A549 (cell line): ENCODE data around the gene OGA. TPM values are rescaled to one million over a fixed set of nuclear protein-coding genes. Genes with fewer than 3 reads are reported as not detected.

ENCODE experiments used
- ATAC-seq, 2 experiments: fragments of 200-7000 bp in 1 of 2; fragments of >200 bp in 1 of 2; cut with Nextera tagmentation in 1 of 2; cut with Tn5 transposase in 1 of 2; 3 replicates each; pipeline versions ENCODE4 v1.8.0 to v1.9.1; 2018 to 2020; ENCODE audit warnings: mild to moderate bottlenecking in 1 of 2, moderate library complexity in 1 of 2
- CTCF ChIA-PET: fragments of 300-600 bp; sonication (Branson Sonifier 250); formaldehyde crosslinking; extraction: SDS; loops from one replicate; lab custom pipeline; 2021; ENCODE audit warnings: antibody characterized with exemption, inconsistent platforms; lab: Yijun Ruan, JAX
- POLR2A ChIA-PET: fragments of 350-600 bp; formaldehyde crosslinking; extraction: SDS; loops from one replicate; lab custom pipeline; 2021; ENCODE audit warnings: antibody characterized with exemption, inconsistent platforms; lab: Yijun Ruan, JAX
- DNase-seq, 2 experiments: peaks; one replicate each; pipeline versions ENCODE4 v3.0.0 to v3.0.0-alpha.2; 2011 to 2016; ENCODE audit warnings: low read depth in 1 of 2, low spot score in 1 of 2
- FAIRE-seq: peaks from 2 replicates; lab custom pipeline; 2011; peaks lifted over from hg19 to GRCh38; lab: Jason Lieb, UNC
- H3K27ac ChIP-seq, 2 experiments: fragments of >200 bp; sonication (Bioruptor Twin); formaldehyde crosslinking; 3 replicates each; pipeline ENCODE4 v1.5.1; 2016 to 2017
- H3K4me1 ChIP-seq: fragments of >200 bp; sonication (Bioruptor Twin); formaldehyde crosslinking; 3 replicates; pipeline ENCODE4 v1.6.1; 2016
- H3K4me2 ChIP-seq: fragments of >200 bp; sonication (Bioruptor Twin); formaldehyde crosslinking; 3 replicates; pipeline ENCODE4 v1.6.1; 2016
- H3K4me3 ChIP-seq: fragments of >200 bp; sonication (Bioruptor Twin); formaldehyde crosslinking; 3 replicates; pipeline ENCODE4 v1.5.1; 2016
- H3K9me3 ChIP-seq: fragments of >200 bp; sonication (Bioruptor Twin); formaldehyde crosslinking; 3 replicates; pipeline ENCODE4 v1.6.1; 2016
- BHLHE40 ChIP-seq: IDR thresholded peaks from 2 replicates; pipeline ENCODE4 v1.6.1; 2012; ENCODE audit warnings: low read depth, low read length, inconsistent platforms
- CBX8 ChIP-seq: fragments of 200-600 bp; sonication (generic); IDR thresholded peaks from 2 replicates; pipeline ENCODE4 v1.6.1; 2016
- CHD4 ChIP-seq: fragments of 200-600 bp; sonication (generic); IDR thresholded peaks from 2 replicates; pipeline ENCODE4 v1.6.1; 2016; ENCODE audit warnings: antibody characterized with exemption, mild to moderate bottlenecking, borderline replicate concordance
- ESRRA ChIP-seq: fragments of 150-350 bp; IDR thresholded peaks from 2 replicates; pipeline ENCODE4 v1.6.1; 2014; ENCODE audit warnings: mild to moderate bottlenecking, low read length, borderline replicate concordance
- GATA3 ChIP-seq: IDR thresholded peaks from 2 replicates; pipeline ENCODE4 v1.6.1; 2012; ENCODE audit warnings: borderline replicate concordance
- JUN ChIP-seq, 2 experiments: fragments of >200 bp; sonication (Bioruptor Twin); formaldehyde crosslinking; IDR thresholded peaks; 2 replicates in 1 of 2; 3 replicates in 1 of 2; pipeline ENCODE4 v1.6.1; 2016 to 2017
- KDM1A ChIP-seq: fragments of 200-600 bp; sonication (generic); IDR thresholded peaks from 2 replicates; pipeline ENCODE4 v1.6.1; 2016; ENCODE audit warnings: low read depth, mild to moderate bottlenecking
- MAZ ChIP-seq: fragments of 150-350 bp; IDR thresholded peaks from 2 replicates; pipeline ENCODE4 v1.6.1; 2014; ENCODE audit warnings: antibody characterized with exemption, low read depth, low read length, borderline replicate concordance
- POLR2AphosphoS2 ChIP-seq: conservative IDR thresholded peaks from 2 replicates; pipeline ENCODE4 v1.6.1; 2012; ENCODE audit warnings: low read length, improper control_type of control experiment, inconsistent platforms
- RAD21 ChIP-seq, 2 experiments: fragments of >200 bp in 1 of 2; sonication (Bioruptor Twin) in 1 of 2; formaldehyde crosslinking in 1 of 2; IDR thresholded peaks in 1 of 2; conservative IDR thresholded peaks in 1 of 2; 2 replicates in 1 of 2; 3 replicates in 1 of 2; pipeline ENCODE4 v1.6.1; 2012 to 2018; ENCODE audit warnings: inconsistent platforms in 1 of 2
- RFX5 ChIP-seq: fragments of 450-650 bp; IDR thresholded peaks from 2 replicates; pipeline ENCODE4 v1.7.1; 2014; ENCODE audit warnings: antibody characterized with exemption, mild to moderate bottlenecking, moderate library complexity
- RNF2 ChIP-seq: fragments of 200-600 bp; sonication (generic); IDR thresholded peaks from 2 replicates; pipeline ENCODE4 v1.6.1; 2016; ENCODE audit warnings: low read depth, mild to moderate bottlenecking, antibody characterized with exemption, moderate library complexity, borderline replicate concordance
- WGBS: methylation state at CpG from one replicate; pipeline ENCODE4 v1.1.6; 2017; ENCODE audit errors: missing lambda C conversion rate; 5-methylcytosine and 5-hydroxymethylcytosine counted together
- polyA plus RNA-seq, 4 experiments: library from polyadenylated mRNA; depleted of rRNA in 3 of 4; stranded (reverse); fragments of >200 nt; fragmentation: RNase III in 1 of 4; extraction: RNeasy Plus Mini Kit Qiagen cat#74134 plus additional on column Dnase treatment in 1 of 4; gene quantifications; 2 replicates in 3 of 4; 3 replicates in 1 of 4; pipeline ENCODE4 v1.2.3, GENCODE V29; 2011 to 2017
- TF ChIP-seq, protein P1 (sequence below): fragments of 200-600 bp; sonication (generic); IDR thresholded peaks from 2 replicates; pipeline ENCODE4 v1.6.1; 2016; ENCODE audit warnings: antibody characterized with exemption, mild to moderate bottlenecking, moderate library complexity
- TF ChIP-seq, protein P2 (sequence below): IDR thresholded peaks from 2 replicates; pipeline ENCODE4 v1.6.1; 2012
- TF ChIP-seq, protein P3 (sequence below): fragments of 250-450 bp; sonication (Bioruptor Pico); IDR thresholded peaks from 2 replicates; pipeline ENCODE4 v1.5.0; 2021; ENCODE audit warnings: mild to moderate bottlenecking, moderate library complexity, borderline replicate concordance
- TF ChIP-seq, protein P4 (sequence below): fragments of >200 bp; sonication (Bioruptor Twin); formaldehyde crosslinking; IDR thresholded peaks from 2 replicates; pipeline ENCODE4 v1.6.1; 2016
- TF ChIP-seq, protein P5 (sequence below): fragments of 450-650 bp; IDR thresholded peaks from 2 replicates; pipeline ENCODE4 v1.6.1; 2014; ENCODE audit warnings: antibody characterized with exemption
- TF ChIP-seq, protein P6 (sequence below): fragments of >200 bp; sonication (Bioruptor Twin); formaldehyde crosslinking; IDR thresholded peaks from 3 replicates; pipeline ENCODE4 v1.6.1; 2016

Gene OGA
- polyA plus RNA-seq, 2 of the 4 experiments (the other 2 are of a cell fraction): 40.3 to 79.1 TPM

DNA sequence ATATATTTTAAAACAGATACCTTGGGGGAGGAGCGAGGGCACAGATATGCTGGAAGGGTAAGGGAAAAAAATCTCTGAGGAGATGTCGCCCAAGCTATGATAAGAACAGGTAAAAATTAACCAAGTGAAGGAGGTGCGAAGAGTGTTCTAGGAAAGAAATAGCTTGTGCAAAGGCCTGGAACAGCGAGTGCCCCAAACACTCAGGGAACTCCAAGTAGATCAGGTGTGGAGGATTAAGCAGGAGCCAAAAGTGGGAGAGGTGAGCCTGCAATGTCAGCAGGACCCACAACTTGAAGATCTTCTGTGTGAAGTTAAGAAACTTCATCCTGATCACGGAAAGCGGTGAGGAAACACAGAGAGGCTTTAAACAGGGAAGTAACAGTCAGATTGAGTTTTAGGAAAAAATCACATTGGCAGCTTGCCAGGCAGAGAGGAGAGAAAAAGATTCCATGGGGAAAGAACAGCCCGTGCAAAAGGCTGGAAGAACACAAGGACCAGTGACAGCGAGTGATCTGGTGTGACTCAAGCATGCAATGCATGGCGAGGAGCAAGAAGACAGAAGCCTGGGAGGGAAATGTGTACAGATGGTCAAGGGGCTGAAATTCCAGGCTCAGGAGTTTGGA lies 73.1 kb downstream of the OGA start:
- ChIA-PET CTCF (interaction anchor here (1.0 kb wide), 1 partner anchor 13 kb away, joined by 3 read pairs; no protein-coding TSS in a partner anchor), POLR2A (no interaction called here)
- WGBS: 80% methylated on average over 9 of the region's 9 CpGs
- DNase-seq (no peak), FAIRE-seq (no peak), ATAC-seq (no peak)
- Histone ChIP-seq H3K4me3 (no peak overlapping the region), H3K4me2 (no peak overlapping the region), H3K4me1 (no peaks in the 10 kb centered on the region), H3K27ac (no peak overlapping the region), H3K9me3 (no peaks in the 10 kb centered on the region)
- TF ChIP-seq ESRRA (no peak), RNF2 (no peak), BHLHE40 (no peak), GATA3 (no peak), CBX8 (no peak), CHD4 (no peak), JUN (IDR thresholded peaks at IDR 0.05) (no peak), RFX5 (no peak), KDM1A (no peak), RAD21 (conservative IDR thresholded peaks at IDR 0.05 in 1 of 2, IDR thresholded peaks at IDR 0.05 in 1 of 2) (no peak)
- TF ChIP-seq, protein P1, sequence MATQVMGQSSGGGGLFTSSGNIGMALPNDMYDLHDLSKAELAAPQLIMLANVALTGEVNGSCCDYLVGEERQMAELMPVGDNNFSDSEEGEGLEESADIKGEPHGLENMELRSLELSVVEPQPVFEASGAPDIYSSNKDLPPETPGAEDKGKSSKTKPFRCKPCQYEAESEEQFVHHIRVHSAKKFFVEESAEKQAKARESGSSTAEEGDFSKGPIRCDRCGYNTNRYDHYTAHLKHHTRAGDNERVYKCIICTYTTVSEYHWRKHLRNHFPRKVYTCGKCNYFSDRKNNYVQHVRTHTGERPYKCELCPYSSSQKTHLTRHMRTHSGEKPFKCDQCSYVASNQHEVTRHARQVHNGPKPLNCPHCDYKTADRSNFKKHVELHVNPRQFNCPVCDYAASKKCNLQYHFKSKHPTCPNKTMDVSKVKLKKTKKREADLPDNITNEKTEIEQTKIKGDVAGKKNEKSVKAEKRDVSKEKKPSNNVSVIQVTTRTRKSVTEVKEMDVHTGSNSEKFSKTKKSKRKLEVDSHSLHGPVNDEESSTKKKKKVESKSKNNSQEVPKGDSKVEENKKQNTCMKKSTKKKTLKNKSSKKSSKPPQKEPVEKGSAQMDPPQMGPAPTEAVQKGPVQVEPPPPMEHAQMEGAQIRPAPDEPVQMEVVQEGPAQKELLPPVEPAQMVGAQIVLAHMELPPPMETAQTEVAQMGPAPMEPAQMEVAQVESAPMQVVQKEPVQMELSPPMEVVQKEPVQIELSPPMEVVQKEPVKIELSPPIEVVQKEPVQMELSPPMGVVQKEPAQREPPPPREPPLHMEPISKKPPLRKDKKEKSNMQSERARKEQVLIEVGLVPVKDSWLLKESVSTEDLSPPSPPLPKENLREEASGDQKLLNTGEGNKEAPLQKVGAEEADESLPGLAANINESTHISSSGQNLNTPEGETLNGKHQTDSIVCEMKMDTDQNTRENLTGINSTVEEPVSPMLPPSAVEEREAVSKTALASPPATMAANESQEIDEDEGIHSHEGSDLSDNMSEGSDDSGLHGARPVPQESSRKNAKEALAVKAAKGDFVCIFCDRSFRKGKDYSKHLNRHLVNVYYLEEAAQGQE: no peak
- TF ChIP-seq, protein P2, sequence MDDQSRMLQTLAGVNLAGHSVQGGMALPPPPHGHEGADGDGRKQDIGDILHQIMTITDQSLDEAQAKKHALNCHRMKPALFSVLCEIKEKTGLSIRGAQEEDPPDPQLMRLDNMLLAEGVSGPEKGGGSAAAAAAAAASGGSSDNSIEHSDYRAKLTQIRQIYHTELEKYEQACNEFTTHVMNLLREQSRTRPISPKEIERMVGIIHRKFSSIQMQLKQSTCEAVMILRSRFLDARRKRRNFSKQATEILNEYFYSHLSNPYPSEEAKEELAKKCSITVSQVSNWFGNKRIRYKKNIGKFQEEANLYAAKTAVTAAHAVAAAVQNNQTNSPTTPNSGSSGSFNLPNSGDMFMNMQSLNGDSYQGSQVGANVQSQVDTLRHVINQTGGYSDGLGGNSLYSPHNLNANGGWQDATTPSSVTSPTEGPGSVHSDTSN: no peak
- TF ChIP-seq, protein P3, sequence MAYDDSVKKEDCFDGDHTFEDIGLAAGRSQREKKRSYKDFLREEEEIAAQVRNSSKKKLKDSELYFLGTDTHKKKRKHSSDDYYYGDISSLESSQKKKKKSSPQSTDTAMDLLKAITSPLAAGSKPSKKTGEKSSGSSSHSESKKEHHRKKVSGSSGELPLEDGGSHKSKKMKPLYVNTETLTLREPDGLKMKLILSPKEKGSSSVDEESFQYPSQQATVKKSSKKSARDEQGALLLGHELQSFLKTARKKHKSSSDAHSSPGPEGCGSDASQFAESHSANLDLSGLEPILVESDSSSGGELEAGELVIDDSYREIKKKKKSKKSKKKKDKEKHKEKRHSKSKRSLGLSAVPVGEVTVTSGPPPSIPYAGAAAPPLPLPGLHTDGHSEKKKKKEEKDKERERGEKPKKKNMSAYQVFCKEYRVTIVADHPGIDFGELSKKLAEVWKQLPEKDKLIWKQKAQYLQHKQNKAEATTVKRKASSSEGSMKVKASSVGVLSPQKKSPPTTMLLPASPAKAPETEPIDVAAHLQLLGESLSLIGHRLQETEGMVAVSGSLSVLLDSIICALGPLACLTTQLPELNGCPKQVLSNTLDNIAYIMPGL (CRISPR knock-in tag): no peak
- TF ChIP-seq, protein P4, sequence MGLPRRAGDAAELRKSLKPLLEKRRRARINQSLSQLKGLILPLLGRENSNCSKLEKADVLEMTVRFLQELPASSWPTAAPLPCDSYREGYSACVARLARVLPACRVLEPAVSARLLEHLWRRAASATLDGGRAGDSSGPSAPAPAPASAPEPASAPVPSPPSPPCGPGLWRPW: no peak
- TF ChIP-seq, protein P5, sequence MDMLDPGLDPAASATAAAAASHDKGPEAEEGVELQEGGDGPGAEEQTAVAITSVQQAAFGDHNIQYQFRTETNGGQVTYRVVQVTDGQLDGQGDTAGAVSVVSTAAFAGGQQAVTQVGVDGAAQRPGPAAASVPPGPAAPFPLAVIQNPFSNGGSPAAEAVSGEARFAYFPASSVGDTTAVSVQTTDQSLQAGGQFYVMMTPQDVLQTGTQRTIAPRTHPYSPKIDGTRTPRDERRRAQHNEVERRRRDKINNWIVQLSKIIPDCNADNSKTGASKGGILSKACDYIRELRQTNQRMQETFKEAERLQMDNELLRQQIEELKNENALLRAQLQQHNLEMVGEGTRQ: no peak

DNA sequence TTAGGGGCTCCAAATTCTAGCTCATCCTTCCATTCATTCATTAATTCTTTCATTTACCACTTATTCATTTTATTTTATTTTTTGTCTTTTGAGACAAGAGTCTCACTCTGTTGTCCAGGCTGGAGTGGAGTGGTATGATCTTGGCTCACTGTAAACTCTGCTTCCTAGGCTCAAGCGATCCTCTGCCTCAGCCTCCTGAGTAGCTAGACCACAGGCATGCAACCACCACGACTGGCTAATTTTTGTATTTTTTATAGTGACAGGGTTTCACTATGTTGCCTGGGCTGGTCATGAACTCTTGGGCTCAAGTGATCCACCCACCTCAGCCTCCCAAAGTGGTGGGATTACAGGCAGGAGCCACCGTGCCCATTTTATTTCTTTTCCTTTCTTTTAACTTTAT lies 74.0 kb downstream of the OGA start:
- H3K4me2 ChIP-seq: no peak overlapping the region
- WGBS: 67% methylated on average over 3 of the region's 3 CpGs
- POLR2A ChIA-PET: no interaction called here
- TF ChIP-seq POLR2AphosphoS2: no peak
- TF ChIP-seq RFX5: no peak
- TF ChIP-seq, protein P6, sequence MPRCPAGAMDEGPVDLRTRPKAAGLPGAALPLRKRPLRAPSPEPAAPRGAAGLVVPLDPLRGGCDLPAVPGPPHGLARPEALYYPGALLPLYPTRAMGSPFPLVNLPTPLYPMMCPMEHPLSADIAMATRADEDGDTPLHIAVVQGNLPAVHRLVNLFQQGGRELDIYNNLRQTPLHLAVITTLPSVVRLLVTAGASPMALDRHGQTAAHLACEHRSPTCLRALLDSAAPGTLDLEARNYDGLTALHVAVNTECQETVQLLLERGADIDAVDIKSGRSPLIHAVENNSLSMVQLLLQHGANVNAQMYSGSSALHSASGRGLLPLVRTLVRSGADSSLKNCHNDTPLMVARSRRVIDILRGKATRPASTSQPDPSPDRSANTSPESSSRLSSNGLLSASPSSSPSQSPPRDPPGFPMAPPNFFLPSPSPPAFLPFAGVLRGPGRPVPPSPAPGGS: no peak
- no peak for TF ChIP-seq MAZ
- TF ChIP-seq CBX8: no peak
- no peak overlapping the region for H3K4me3 ChIP-seq
- no peak for FAIRE-seq
- no peaks in the 10 kb centered on the region for H3K9me3 ChIP-seq
- no peak for DNase-seq
- no peak for ATAC-seq
- H3K27ac ChIP-seq: no peak overlapping the region
- CTCF ChIA-PET: interaction anchor here (0.7 to 1.0 kb wide), 3 partner anchors 10 to 37 kb away, joined by 3 read pairs; no protein-coding TSS in a partner anchor
- H3K4me1 ChIP-seq: no peaks in the 10 kb centered on the region
